HEK293T (cell line): Measurements from ENCODE around the gene NDUFC2.

Source experiments
- FOXK2 ChIP-seq: fragments of 450-650 bp; IDR thresholded peaks from 2 replicates; pipeline ENCODE4 v1.6.1; 2016; ENCODE audit warnings: mild to moderate bottlenecking
- ZNF384 ChIP-seq: fragments of 450-650 bp; IDR thresholded peaks from 2 replicates; pipeline ENCODE4 v1.6.1; 2016

GRCh38 chr11:78022397-78023396, 57.0 kb downstream of the NDUFC2 start, which contains the start of gene KCTD14:
- TF ChIP-seq ZNF384 (no peak), FOXK2 (no peak)
